GM18873 (cell line): Measurements from ENCODE around the gene CUX1.

Experiments used
- ATAC-seq: cut with Tn5 transposase; IDR thresholded peaks from one replicate; pipeline ENCODE4 v1.9.1; 2021; ENCODE audit warnings: mild to moderate bottlenecking, moderate library complexity, moderate number of reproducible peaks; ENCODE audit not compliant: unreplicated experiment, low FRiP score

The CUX1 gene

DNA sequence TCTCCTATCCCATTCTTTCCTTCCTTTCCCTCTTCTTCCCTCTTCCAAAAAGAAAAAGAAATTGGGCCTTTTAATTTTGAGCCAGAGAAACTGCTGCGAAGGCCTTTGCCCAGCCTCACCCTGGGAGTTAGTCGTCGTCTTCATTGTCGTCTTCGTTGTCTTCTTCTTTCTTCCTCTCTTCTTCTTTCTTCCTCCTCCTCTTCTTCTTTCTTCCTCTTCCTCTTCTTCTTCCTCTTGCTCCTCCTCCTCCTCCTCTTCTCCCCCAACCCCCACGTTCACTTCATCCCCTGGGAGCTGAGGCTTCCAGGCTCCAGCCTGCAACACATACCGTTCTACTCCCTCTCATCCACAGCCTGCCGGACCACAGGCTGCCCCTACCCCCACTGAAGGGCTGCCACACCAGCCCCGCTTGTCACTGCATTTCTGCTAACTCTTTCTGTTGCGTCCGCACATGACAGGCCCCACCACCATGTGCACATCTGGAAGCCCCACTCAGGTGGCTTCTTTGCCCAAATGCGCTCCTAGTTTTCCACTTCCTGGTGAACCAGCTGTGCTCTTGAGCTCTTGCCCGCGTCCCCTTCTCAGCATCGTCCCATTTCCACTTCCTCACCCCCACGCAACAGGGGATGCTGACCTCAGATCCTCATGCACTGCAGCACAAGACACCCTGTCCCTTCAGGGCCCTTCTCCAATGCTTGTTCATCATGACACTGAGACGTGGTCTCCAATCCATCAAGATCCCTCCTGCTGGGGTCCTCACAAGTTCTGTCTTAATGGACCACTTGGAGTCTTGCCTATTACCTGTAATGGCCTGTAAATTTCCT, 374.3 kb downstream of the CUX1 start:
- no peak for ATAC-seq

GRCh38 chr7:102192790-102193189, 375.4 kb downstream of the CUX1 start:
- ATAC-seq, result no peak

DNA sequence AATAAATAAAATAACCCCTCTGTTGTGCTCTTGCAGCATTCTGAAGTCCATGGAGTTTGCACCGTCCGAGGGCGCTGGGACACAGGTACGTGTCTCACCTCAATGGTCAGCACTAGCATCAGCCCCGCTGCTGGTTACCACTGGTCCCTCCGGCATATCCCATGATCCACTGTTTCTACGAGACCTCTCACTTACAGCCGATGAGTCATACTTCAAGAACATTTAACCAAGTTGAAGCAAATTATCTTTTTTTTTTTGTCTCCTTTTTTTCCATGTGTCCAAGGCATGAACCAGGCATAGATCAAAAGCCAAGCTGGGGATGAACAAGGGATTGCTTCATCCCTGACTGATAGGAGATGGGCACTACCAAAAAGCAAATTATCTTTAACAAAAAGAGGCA, 376.4 kb downstream of the CUX1 start:
- ATAC-seq, result no peak

DNA sequence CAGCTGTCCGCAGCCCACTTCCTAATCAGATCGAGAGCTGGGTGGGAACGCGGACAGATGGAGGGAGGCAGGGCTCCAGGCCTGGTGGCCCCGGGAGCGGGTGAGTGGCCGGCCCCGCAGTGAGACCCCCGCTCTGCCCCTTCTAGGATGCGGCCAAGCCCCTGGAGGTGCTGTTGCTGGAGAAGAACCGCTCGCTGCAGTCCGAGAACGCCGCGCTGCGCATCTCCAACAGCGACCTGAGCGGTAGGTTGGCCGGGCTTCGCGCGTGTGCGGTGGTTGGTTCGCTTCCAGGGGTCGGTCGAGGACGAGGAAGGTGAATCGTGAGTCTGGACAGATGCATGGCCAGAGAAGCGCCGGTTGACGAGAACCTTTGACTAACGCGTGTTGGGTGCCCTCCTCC, 377.9 kb downstream of the CUX1 start:
- ATAC-seq, result no peak

DNA sequence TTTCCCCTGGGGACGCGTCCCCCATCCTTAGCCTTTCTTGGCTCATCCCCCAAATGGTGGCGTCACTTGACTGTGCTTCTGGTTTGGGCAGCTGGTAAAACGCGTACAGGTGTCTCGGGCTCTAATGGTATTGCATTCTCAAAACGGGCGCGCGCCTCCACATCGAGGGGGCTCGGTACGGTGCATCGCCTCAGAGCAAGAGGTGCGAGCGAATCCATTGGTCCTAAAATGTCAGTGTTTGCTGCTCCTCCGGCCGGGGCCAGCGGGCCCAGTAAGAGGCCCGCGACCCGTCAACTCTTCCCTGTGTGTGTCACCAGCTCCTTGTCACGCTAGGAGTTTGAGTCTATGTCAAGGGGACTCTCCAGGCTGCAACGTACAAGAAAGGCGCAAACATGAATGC, 378.6 kb downstream of the CUX1 start:
- ATAC-seq, result no peak

DNA sequence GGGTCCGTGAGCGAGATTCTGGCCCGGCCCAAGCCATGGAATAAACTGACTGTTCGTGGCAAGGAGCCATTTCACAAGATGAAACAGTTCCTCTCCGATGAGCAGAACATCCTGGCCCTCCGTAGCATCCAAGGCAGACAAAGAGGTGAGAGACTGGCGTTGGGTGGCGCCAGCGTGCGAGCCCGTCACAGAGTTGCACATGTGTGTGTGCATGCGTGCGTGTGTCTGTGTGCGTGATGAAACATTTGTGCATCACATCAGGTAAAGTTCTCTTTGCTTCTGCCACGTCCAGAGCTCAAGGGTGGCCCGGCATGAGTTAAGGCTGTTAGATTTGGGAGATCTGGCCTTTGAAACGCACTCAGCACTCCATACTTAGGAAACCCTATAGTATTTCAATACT, 379.7 kb downstream of the CUX1 start:
- ATAC-seq, result no peak

DNA sequence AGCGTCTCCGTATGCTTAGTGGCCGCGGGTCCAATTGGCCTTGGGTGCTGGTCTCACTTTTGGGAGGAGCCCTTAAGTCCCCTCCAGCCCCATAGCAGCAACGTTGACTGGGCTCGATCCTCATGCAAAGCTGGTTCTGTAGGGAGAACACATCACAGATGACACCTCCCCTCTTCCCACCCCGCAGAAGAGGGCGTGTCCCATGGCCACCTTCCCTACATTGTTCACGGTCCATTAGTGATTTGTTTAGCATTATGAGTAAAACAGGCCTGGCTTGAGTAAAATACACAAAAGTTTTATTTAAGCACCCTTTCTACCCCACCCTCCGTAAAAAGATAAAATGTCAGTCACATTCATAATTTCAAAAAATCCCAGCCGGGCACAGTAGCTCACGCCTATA, 380.2 kb downstream of the CUX1 start:
- no peak for ATAC-seq

DNA sequence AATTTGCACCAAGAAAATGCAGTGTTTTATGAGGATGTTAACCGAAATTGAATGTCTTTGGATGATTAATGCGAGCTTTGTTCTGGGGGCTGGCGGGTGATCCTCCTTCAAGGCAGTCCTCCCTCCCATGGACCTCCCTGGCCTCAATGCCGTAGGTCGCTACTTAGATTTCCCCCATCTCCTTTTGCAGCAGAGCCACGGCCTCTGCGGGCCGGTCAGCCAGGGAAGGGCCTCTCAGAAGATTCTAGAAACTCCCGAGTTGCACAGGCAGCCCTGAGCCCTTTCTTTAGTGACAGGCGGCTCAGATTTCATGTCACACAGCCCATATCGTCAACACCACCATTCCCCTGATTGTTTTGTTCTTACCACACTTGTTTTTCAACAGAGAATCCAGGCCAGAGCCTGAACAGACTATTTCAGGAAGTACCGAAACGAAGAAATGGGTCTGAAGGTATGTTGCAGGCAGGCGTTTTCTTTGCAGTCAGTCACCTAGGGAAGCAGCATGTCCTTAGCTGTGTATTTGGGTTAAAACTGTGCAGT, 381.1 kb downstream of the CUX1 start:
- no peak for ATAC-seq

GRCh38 chr7:102201576-102201975, 384.1 kb downstream of the CUX1 start:
- ATAC-seq, result no peak

GRCh38 chr7:102202556-102202955, 385.1 kb downstream of the CUX1 start:
- ATAC-seq, result no peak

GRCh38 chr7:102203218-102203617, 385.8 kb downstream of the CUX1 start:
- ATAC-seq, result no peak

DNA sequence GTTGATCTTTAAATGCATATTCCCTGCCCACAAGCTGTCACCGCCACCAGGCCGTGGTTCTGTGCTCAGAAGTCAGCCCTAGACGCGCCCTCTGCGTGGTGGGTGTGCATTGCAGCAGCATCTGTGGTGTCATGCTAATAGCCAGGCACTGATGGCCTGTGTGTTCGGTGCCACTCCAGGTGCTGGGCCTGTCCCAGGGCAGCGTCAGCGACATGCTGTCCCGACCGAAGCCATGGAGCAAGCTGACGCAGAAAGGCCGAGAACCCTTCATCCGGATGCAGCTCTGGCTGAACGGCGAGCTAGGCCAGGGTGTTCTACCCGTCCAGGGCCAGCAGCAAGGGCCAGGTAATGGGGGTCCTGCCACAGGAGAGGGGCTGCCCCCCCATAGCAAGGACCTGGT, 386.8 kb downstream of the CUX1 start:
- ATAC-seq, result no peak

DNA sequence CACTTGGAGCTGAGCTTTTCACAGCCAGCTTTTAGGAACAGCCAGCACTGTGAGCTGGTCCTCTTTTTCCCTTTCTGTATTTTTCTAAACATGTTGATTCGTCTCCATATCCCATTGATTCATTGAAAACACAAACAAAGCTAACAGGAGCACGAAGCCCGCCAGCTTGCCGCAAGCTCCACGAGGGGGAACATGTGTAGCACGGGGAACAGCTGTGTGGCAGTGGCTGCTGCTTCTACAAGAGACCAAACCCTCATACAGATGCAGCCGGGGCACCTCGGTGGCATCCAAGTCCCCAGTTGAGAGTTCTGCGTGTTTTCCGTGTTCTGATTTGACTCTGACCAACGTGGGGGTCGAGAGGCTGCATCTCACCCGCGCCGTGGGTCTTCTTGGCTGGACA, 388.5 kb downstream of the CUX1 start:
- ATAC-seq, result no peak

DNA sequence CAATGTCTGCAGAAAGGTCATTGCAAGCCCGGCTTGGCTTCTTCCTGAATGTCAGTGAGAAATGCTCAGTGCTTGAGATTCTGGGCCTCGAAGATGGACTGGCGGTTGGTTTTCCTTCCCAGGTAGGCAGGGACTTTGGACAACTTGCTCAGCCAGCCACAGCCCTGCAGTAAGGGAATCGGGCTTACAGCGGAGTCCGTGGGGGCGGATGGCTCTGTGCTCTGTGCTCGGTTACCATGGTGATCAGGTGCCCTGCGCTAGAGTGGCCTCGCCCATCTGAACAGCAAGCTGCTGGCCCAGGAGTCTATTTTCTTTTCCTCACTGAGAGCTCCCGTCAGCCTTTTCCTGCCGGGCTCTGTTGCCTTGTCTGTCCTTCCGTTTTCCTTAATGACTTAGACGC, 391.4 kb downstream of the CUX1 start:
- no peak for ATAC-seq

GRCh38 chr7:102210787-102211186, 393.4 kb downstream of the CUX1 start:
- no peak for ATAC-seq

GRCh38 chr7:102211590-102212550, 394.4 kb downstream of the CUX1 start:
- ATAC-seq, result peak; percentile 84

DNA sequence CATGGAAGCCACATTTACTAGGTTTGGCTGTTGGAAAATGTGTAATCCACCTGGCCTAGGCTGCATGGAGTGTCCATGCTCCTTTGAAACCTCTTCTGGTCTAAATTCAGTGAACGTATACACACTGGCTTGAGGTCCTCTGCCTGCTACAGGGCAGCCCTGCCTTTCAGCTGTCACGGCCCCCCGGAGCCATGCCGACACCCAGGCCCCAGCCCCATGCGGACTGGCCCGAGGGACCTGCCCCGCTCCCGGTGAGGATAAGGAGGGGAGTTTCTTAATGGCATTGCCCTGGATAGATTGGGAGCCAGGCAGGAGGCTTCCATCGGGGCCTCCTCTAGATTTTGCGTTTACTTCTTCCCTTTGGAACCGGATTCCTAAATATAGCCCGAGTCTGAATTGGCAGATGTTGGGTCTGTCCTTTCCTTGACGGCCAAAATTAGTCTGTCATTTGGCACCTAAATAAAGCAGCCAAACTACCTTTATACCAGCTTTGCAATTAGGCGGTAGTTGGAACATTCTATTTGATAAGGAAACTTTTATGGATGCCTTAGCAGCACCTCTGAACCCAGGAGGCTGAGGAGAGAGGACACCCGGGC, 397.1 kb downstream of the CUX1 start:
- ATAC-seq, result no peak

- no peak for ATAC-seq
These were observed 397.8 kb downstream of the CUX1 start for GRCh38 chr7:102215256-102215655.

DNA sequence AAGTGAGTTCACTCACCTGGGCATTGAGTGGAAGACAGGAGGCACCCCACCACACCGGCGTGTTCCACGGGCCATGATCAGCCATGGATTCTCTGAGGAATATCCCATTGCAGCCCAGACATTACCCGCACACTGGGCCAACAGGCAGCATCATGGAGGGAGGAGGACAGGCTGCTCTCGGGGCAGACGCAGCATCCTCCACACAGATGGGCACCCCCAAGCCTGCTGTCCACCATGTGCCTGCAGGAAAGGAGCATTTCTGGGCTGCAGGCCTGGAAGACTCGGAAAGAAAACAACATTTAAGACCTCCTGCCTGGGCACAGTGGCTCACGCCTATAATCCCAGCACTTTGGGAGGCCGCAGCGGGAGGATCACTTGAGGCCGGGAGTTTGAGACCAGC, 398.3 kb downstream of the CUX1 start:
- no peak for ATAC-seq

DNA sequence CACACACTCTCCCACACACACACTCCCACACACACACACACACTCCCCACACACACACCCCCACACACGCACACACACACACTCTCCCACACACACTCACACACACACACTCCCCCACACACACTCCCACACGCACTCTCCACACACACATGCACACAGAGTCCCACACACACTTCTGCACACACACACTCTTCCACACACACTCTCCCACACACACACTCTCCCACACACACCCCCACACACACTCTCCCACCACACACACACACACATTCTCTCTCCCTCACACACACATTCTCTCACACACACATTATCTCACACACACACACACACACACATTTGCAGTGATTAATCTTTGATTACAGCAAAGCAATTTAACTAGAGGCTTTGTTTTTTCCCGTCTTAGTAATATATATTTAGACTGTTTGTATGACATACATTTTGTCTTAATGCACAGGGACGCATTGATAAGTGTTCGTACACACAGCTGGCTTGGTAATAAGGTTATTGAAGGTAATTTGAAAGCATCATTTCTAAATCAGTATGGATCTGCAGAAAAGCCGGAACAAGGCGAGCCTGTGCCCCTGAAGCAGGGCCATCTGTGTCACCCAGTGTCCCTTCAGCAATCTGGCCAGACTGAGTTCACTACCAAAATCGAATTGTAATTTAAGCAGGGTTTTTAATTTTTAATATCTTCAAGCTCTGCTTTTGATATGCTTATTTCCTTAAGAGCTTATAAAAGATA, 399.3 kb downstream of the CUX1 start:
- ATAC-seq, result no peak
